NB4 (cell line): ENCODE data around the gene RAB5B.

ENCODE experiments used
- DNase-seq: peaks from one replicate; pipeline ENCODE4 v3.0.0; 2010; ENCODE audit warnings: low read depth
- H3K4me3 ChIP-seq: one replicate; pipeline ENCODE4 v1.5.1; 2011; ENCODE audit warnings: mild to moderate bottlenecking, low read depth, low read length, moderate library complexity
- MYC ChIP-seq: IDR thresholded peaks from 2 replicates; pipeline ENCODE4 v1.6.1; 2011; ENCODE audit warnings: low read depth, low read length
- POLR2A ChIP-seq: IDR thresholded peaks from 2 replicates; pipeline ENCODE4 v1.6.1; 2011; ENCODE audit warnings: mild to moderate bottlenecking; ENCODE audit not compliant: insufficient read length; ENCODE audit errors: extremely low read depth
- TF ChIP-seq, protein P1 (sequence below): IDR thresholded peaks from 2 replicates; pipeline ENCODE4 v1.6.1; 2011; ENCODE audit warnings: low read depth, low read length
- TF ChIP-seq, protein P2 (sequence below): IDR thresholded peaks from one replicate; pipeline ENCODE4 v1.5.1; 2012; ENCODE audit warnings: low read depth, low read length

The RAB5B gene

DNA sequence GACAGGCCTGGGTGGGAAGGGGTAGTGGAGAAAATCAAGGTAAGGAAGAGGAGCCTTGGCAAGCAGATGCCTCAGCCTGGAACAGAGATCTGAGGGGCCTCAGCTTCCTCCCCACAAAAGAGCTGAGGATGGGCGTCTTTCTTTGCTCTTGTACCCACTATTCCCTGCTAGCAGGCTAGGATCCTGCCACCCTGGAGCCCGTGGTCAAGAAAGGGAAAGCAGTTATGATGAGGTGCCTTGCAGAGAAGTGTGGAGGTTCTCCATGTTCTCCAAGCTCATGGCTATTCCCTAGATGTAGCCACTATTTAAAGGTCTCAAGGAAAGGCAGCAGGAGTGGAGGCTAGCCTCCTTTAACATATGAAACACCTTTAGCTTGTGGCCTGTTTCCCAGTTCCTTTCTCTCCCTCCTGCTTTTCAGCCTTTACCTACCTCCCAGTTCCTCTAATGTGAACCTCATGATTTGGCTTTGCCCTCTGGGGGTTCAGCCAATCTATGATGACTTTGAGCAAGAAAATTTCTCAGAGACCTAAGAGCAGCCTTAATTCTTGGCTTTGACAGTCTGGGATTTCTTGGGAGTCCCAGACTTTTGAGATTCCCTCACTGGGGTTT, 48.1 kb downstream of the RAB5B start:
- H3K4me3 ChIP-seq = no peak overlapping the region
- DNase-seq = no peak
- no peak for TF ChIP-seq POLR2A
- no peak for TF ChIP-seq MYC
- TF ChIP-seq, protein P1, sequence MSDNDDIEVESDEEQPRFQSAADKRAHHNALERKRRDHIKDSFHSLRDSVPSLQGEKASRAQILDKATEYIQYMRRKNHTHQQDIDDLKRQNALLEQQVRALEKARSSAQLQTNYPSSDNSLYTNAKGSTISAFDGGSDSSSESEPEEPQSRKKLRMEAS = no peak
- TF ChIP-seq, protein P2, sequence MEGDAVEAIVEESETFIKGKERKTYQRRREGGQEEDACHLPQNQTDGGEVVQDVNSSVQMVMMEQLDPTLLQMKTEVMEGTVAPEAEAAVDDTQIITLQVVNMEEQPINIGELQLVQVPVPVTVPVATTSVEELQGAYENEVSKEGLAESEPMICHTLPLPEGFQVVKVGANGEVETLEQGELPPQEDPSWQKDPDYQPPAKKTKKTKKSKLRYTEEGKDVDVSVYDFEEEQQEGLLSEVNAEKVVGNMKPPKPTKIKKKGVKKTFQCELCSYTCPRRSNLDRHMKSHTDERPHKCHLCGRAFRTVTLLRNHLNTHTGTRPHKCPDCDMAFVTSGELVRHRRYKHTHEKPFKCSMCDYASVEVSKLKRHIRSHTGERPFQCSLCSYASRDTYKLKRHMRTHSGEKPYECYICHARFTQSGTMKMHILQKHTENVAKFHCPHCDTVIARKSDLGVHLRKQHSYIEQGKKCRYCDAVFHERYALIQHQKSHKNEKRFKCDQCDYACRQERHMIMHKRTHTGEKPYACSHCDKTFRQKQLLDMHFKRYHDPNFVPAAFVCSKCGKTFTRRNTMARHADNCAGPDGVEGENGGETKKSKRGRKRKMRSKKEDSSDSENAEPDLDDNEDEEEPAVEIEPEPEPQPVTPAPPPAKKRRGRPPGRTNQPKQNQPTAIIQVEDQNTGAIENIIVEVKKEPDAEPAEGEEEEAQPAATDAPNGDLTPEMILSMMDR = no peak

DNA sequence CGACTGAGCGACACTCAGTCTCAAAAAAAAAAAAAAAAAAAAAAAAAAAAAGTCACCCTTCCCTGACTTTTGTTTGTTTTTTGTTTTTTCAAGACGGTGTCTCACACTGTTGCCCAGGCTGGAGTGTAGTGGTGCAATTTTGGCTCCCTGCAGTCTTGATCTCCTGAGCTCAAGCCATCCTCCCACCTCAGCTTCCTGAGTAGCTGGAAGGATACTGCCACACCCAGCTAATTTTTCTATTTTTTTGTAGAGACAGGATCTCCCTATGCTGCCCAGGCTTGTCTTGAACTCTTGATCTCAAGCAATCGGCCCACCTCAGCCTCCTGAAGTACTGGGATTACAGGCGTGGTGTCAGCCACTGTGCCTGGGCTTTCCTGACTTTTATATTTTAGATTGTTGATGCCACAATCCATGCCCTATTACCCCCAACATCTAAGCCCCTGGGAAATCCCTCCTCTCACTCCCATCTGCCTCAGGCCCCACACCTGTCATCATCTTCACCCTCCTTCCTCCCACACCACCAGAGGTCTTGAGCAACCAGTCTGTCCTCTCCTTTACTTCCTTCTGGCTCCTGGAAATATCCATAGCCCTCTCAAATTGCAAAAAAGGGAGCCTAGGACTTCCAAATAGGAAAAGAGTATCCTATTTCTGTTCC, 54.8 kb downstream of the RAB5B start:
- DNase-seq = no peak
- no peak overlapping the region for H3K4me3 ChIP-seq
- TF ChIP-seq, protein P2 = no peak
- no peak for TF ChIP-seq MYC
- TF ChIP-seq, protein P1 = no peak
- TF ChIP-seq POLR2A = no peak

DNA sequence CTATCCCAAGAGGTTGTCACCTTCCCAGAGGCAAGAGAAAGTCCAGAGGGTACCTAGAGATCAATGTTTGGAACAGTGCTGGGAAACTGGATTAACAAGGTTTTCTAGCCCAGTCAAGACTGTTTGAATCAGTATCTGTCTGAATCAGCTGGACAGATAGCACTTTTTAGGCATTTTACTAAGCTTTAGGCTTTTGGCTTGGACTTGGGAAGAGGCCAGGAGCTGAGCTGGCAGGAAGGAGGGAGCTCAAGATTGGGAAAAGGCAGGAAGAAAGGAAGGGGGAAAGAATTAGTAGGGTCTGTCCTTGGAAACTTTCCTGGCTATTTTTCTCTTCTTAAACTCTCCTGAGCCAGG, 55.3 kb downstream of the RAB5B start:
- no peak for TF ChIP-seq MYC
- TF ChIP-seq, protein P2 = no peak
- no peak for TF ChIP-seq POLR2A
- TF ChIP-seq, protein P1 = no peak
- H3K4me3 ChIP-seq = no peak overlapping the region
- DNase-seq = no peak

DNA sequence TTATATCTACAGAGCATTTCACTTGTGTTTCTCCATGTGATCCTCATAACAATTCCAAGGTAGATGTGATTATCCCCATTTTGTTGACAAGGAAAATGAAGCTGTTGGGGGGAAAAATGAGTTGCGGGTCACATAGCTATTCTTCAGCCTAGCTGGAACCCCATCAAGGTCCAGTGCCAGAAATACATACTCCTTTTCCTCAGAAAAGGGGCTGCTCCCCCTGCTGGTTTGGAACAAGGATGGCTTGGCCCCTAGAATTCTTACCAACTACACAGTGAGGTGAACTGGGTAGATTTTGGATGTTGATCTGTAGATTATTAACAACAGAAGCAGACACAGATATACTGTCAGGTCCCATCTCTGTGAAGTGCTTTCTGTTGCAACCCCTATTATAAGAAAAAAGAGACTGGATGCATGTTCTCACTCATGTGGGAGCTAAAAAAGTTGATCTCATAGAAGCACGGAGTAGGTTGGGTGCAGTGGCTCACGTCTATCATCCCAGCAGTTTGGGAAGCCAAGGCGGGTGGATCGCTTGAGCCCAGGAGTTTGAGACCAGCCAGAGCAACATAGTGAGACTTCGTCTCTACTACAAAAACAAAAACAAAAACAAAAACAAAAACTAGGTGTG, 55.9 kb downstream of the RAB5B start:
- DNase-seq = peak; percentile 73

DNA sequence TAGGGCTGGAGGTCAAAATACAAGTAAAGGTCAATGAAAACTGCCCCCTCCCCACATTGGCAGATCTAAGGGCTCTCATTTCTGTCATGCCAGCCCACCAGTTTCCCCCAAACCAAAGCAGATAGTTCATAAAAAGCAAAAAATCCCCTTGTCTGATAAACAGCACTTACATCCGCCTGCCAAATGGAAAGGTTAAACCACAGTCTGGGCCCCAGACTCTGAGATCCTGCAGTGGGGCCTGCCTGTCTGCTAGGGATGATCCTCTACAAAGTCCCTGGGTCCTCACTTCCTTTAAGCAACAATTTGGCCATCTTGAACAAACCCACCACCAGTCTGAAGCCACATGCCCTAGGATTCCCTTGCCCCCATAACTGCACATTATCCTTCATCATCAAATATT, 58.1 kb downstream of the RAB5B start:
- H3K4me3 ChIP-seq = no peak overlapping the region
- TF ChIP-seq, protein P1 = no peak
- TF ChIP-seq, protein P2 = no peak
- no peak for DNase-seq

More for the DNA sequence above, 55.9 kb downstream of the RAB5B start:
- TF ChIP-seq, protein P2 = peak; percentile 97
- no peak for TF ChIP-seq POLR2A
- no peak overlapping the region for H3K4me3 ChIP-seq
